C4-2B (cell line): ENCODE measurements around the gene ZNF296.

Experiments used
- CTCF ChIP-seq: fragments of 450-650 bp; conservative IDR thresholded peaks from 2 replicates; pipeline ENCODE4 v1.5.1; 2017; ENCODE audit warnings: mild to moderate bottlenecking
- ZFX ChIP-seq: fragments of 450-650 bp; IDR thresholded peaks from 2 replicates; pipeline ENCODE4 v1.6.1; 2017

GRCh38 chr19:45038931-45039893, 37.1 kb downstream of the ZNF296 start, which contains the start of gene CLASRP:
- peak; percentile 75; the same call in 1 of the 2 replicates for TF ChIP-seq ZFX
- no peak for TF ChIP-seq CTCF
